ENCODE results near the gene LAMA1.

DNA sequence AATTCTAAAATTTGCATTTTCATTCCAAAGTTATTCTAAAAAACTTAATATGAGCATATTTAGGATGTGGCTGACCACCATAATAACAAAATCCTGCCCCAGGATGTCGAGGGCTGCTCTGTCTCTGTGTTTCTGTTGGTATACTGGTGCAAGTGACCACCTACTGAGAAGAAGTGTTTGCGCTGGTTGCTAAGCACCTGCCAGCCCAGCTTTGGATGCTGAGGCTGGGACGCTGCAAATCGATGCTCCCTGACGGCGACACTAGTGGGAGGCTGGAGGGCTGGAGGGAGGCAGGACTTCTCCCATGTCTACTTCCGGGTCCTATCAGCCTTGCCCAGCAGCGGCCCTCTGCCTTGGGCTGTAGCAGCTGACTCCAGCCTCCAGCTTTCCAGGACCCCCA lies 45.0 kb downstream of the LAMA1 start:
- TF ChIP-seq EZH2 (IDR thresholded peaks at IDR 0.05) (no peak), POLR2AphosphoS5 (IDR thresholded peaks at IDR 0.05; ENCODE audit: borderline replicate concordance, low read depth, low read length) (no peak), FOXP2 (optimal IDR thresholded peaks at IDR 0.05; ENCODE audit: control extremely low read depth, extremely low read length, insufficient read depth) (no peak)
